ENCODE measurements around the gene CDSN.

The CDSN gene

GRCh38 chr6:31116661-31117385, 3.4 kb downstream of the CDSN start:
- no peak for DNase-seq (ENCODE audit: low read depth)

- no peak for DNase-seq (ENCODE audit: low read depth)
These were observed 4.2 kb downstream of the CDSN start for GRCh38 chr6:31115941-31116560.

- DNase-seq (ENCODE audit: low read depth) = no peak
These were observed 5.0 kb downstream of the CDSN start for GRCh38 chr6:31114970-31115849.

- peak; percentile 94 for DNase-seq (ENCODE audit: low read depth)
These were observed 5.7 kb downstream of the CDSN start, which contains the start of gene PSORS1C1 for GRCh38 chr6:31114541-31114878. Gene PSORS1C1 (plus strand): TSS chr6:31114800. CDS start chr6:31129633, 14,833 bp downstream.

GRCh38 chr6:31113861-31114540, 6.2 kb downstream of the CDSN start:
- DNase-seq (ENCODE audit: low read depth) = peak; percentile 56

GRCh38 chr6:31112478-31112877, 7.8 kb downstream of the CDSN start, which contains the start of gene C6orf15:
Gene C6orf15 (minus strand): TSS chr6:31112575. CDS start chr6:31112555, 20 bp downstream.
- no peak for DNase-seq (ENCODE audit: low read depth)

GRCh38 chr6:31111712-31112111, 8.5 kb downstream of the CDSN start:
- no peak for DNase-seq (ENCODE audit: low read depth)

- DNase-seq (ENCODE audit: low read depth) = no peak
These were observed 9.2 kb downstream of the CDSN start for GRCh38 chr6:31110825-31111582.

GRCh38 chr6:31107052-31107451, 13.2 kb downstream of the CDSN start:
- DNase-seq (ENCODE audit: low read depth) = no peak

- DNase-seq (ENCODE audit: low read depth) = no peak
These were observed 17.1 kb downstream of the CDSN start for GRCh38 chr6:31103136-31103535.

GRCh38 chr6:31098449-31098938, 21.8 kb downstream of the CDSN start:
- DNase-seq (ENCODE audit: low read depth) = no peak

- DNase-seq (ENCODE audit: low read depth) = no peak
These were observed 23.6 kb downstream of the CDSN start for GRCh38 chr6:31096656-31097055.

GRCh38 chr6:31096215-31096614, 24.0 kb downstream of the CDSN start:
- no peak for DNase-seq (ENCODE audit: low read depth)

- no peak for DNase-seq (ENCODE audit: low read depth)
These were observed 25.8 kb downstream of the CDSN start for GRCh38 chr6:31094389-31094881.

- DNase-seq (ENCODE audit: low read depth) = no peak
These were observed 27.3 kb downstream of the CDSN start for GRCh38 chr6:31092769-31093505.

- DNase-seq (ENCODE audit: low read depth) = no peak
These were observed 28.0 kb downstream of the CDSN start for GRCh38 chr6:31092238-31092637.

GRCh38 chr6:31091680-31092079, 28.6 kb downstream of the CDSN start:
- DNase-seq (ENCODE audit: low read depth) = no peak

- DNase-seq (ENCODE audit: low read depth) = no peak
These were observed 29.3 kb downstream of the CDSN start for GRCh38 chr6:31090973-31091364.

- DNase-seq (ENCODE audit: low read depth) = no peak
These were observed 29.8 kb downstream of the CDSN start for GRCh38 chr6:31090275-31090972.
